HFFc6 (cell line): ENCODE data around the gene FAM117A. TPM values are rescaled to one million over a fixed set of nuclear protein-coding genes. Genes with fewer than 3 reads are reported as not detected.
A peak's percentile ranks its signal among the peaks of the same experiment; 100 is the strongest.
"Not testable (repeated sequence)": the region's sequence is repeated elsewhere in the genome, so short reads cannot be mapped to it uniquely, and the experiment has no call there.

Experiments used
- DNase-seq: peaks from one replicate; pipeline ENCODE4 v3.0.0-alpha.2; 2018
- H3K27ac Mint-ChIP-seq: 2 replicates; pipeline ENCODE4 v1.8.0; 2020; ENCODE audit warnings: mild to moderate bottlenecking, mixed read lengths
- H3K27me3 Mint-ChIP-seq: 2 replicates; pipeline ENCODE4 v1.8.0; 2021; ENCODE audit warnings: mild to moderate bottlenecking, moderate library complexity, mixed read lengths; ENCODE audit not compliant: insufficient read depth
- H3K36me3 Mint-ChIP-seq: 2 replicates; pipeline ENCODE4 v1.8.0; 2021; ENCODE audit warnings: low read depth, mixed read lengths
- H3K4me1 Mint-ChIP-seq: 2 replicates; pipeline ENCODE4 v1.8.0; 2020; ENCODE audit warnings: low read depth, mixed read lengths
- H3K4me3 Mint-ChIP-seq: 2 replicates; pipeline ENCODE4 v1.8.0; 2020; ENCODE audit warnings: mild to moderate bottlenecking, moderate library complexity, mixed read lengths
- H3K9me3 Mint-ChIP-seq: 2 replicates; pipeline ENCODE4 v1.8.0; 2020; ENCODE audit warnings: mild to moderate bottlenecking, mixed read lengths
- CTCF ChIP-seq: fragments of 200-600 bp; sonication (generic); IDR thresholded peaks from 2 replicates; pipeline ENCODE4 v1.5.0; 2021; ENCODE audit warnings: antibody characterized with exemption, mild to moderate bottlenecking
- total RNA-seq, 6 experiments: library from RNA; stranded (reverse); fragmentation: NEBNext Ultra II Directional; extraction: Animal tissue kit (Norgen Biotek cat#: 25700); gene quantifications; 2 replicates in 1 of 6; 3 replicates in 5 of 6; pipeline ENCODE4 v1.2.3, GENCODE V29; 2021

Gene FAM117A
- total RNA-seq, 6 experiments from 2014 or later = 0.23 to 1.1 (median 0.57) TPM

GRCh38 chr17:49677134-49677932, 86.6 kb downstream of the FAM117A start:
- Mint-ChIP-seq H3K4me1 (peaks cover 35% of the 10 kb centered on the region), H3K27me3 (peaks cover 10% of the 10 kb centered on the region; the same call in 1 of the 2 replicates), H3K4me3 (peak overlapping the region; percentile 91), H3K9me3 (no peaks in the 10 kb centered on the region), H3K27ac (peak overlapping the region; percentile 94), H3K36me3 (peaks cover 17% of the 10 kb centered on the region)
- peak; percentile 90 for DNase-seq
- TF ChIP-seq CTCF = peak; percentile 40

GRCh38 chr17:49676276-49676868, 87.6 kb downstream of the FAM117A start:
- peak; percentile 78 for DNase-seq
- Mint-ChIP-seq H3K27me3 (peaks cover 10% of the 10 kb centered on the region; the same call in 1 of the 2 replicates), H3K27ac (peak overlapping the region; percentile 94), H3K36me3 (peaks cover 17% of the 10 kb centered on the region), H3K4me1 (peaks cover 40% of the 10 kb centered on the region), H3K4me3 (peak overlapping the region; percentile 91), H3K9me3 (no peaks in the 10 kb centered on the region)
- no peak for TF ChIP-seq CTCF

GRCh38 chr17:49674507-49674906, 89.4 kb downstream of the FAM117A start:
- Mint-ChIP-seq H3K4me3 (no peak overlapping the region; the same call in 1 of the 2 replicates), H3K27me3 (0 out of 2 replicates have a peak, but pooled peaks cover 4% of the 10 kb centered on the region), H3K9me3 (no peaks in the 10 kb centered on the region), H3K27ac (peak overlapping the region; percentile 94), H3K36me3 (peaks cover 17% of the 10 kb centered on the region), H3K4me1 (peaks cover 58% of the 10 kb centered on the region)
- DNase-seq = no peak
- no peak for TF ChIP-seq CTCF

GRCh38 chr17:49673679-49674078, 90.3 kb downstream of the FAM117A start:
- not testable (repeated sequence) for H3K4me3 Mint-ChIP-seq, DNase-seq, H3K9me3 Mint-ChIP-seq, H3K27me3 Mint-ChIP-seq
- Mint-ChIP-seq H3K4me1 (peaks cover 58% of the 10 kb centered on the region), H3K27ac (peak overlapping the region; percentile 38; the same call in 1 of the 2 replicates), H3K36me3 (peaks cover 17% of the 10 kb centered on the region)

- no peaks in the 10 kb centered on the region for H3K9me3 Mint-ChIP-seq
- no peaks in the 10 kb centered on the region for H3K27me3 Mint-ChIP-seq
- no peak for TF ChIP-seq CTCF
- H3K4me1 Mint-ChIP-seq = peaks cover 40% of the 10 kb centered on the region
- peak overlapping the region; percentile 56 for H3K27ac Mint-ChIP-seq
- DNase-seq = no peak
- H3K4me3 Mint-ChIP-seq = no peak overlapping the region
- H3K36me3 Mint-ChIP-seq = peaks cover 17% of the 10 kb centered on the region
These were observed 93.3 kb downstream of the FAM117A start for GRCh38 chr17:49670641-49671040.

- no peak overlapping the region for H3K4me3 Mint-ChIP-seq
- H3K36me3 Mint-ChIP-seq = peaks cover 12% of the 10 kb centered on the region
- peak overlapping the region; percentile 31; the same call in 1 of the 2 replicates for H3K27ac Mint-ChIP-seq
- H3K4me1 Mint-ChIP-seq = peaks cover 33% of the 10 kb centered on the region
- H3K9me3 Mint-ChIP-seq = no peaks in the 10 kb centered on the region
- TF ChIP-seq CTCF = no peak
- no peaks in the 10 kb centered on the region for H3K27me3 Mint-ChIP-seq
- no peak for DNase-seq
These were observed 93.9 kb downstream of the FAM117A start for GRCh38 chr17:49670002-49670401.
